Mammary epithelial cell (primary cell): ENCODE measurements around the gene RPL15.

ENCODE experiments used
- EZH2 ChIP-seq: IDR thresholded peaks from 2 replicates; pipeline ENCODE4 v1.6.1; 2012; ENCODE audit warnings: low read length, inconsistent platforms, borderline replicate concordance
- TF ChIP-seq, protein P1 (sequence below), 2 donors: IDR thresholded peaks in 1 of 2; conservative IDR thresholded peaks in 1 of 2; 2 replicates each; pipeline ENCODE4 v1.5.1; 2011 to 2012; ENCODE audit warnings: inconsistent platforms in 2 of 2, low read length in 2 of 2, mild to moderate bottlenecking in 2 of 2, control low read depth in 1 of 2, low read depth in 1 of 2; ENCODE audit not compliant: insufficient read depth in 1 of 2; ENCODE audit errors: extremely low read depth in 1 of 2

DNA sequence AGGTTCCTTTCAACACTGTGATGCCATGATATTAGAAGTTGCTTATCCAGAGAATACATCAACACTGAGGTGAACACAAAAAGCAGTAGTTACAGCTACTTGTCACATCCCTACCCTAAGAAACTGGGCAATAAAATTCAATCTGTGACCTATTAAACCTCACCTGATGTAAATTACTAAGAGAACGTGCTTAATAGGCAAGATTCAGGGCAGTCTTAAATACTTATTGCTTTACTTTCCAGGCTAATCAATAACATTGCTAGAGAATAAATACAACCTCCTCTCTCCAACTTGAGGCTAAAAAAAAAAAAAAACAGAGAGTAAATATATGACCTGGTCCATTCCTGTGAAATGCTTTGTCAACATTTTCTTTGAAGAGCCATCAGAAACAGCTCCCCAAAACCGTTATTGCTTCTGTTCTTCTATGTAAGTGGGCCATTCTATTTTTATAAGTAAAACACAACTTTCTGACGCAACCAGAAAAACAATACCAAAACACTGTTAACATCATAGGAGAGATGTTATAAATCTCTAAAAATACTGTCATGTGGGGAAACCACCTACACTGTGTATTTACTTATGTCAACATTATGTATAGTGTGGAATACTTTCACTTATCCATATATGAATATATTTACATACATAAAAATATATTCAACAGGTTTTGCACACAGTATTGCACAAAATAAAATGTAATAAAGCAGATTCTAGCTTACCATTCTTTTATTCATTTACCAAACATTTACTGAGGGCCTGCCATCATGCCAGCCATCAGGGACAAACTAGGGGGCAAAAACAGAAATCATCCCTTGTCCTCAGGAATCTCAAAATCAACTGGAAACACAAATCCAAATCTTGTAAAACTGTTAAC lies 2.8 kb upstream of the RPL15 start:
- TF ChIP-seq EZH2 = no peak
- TF ChIP-seq, protein P1, sequence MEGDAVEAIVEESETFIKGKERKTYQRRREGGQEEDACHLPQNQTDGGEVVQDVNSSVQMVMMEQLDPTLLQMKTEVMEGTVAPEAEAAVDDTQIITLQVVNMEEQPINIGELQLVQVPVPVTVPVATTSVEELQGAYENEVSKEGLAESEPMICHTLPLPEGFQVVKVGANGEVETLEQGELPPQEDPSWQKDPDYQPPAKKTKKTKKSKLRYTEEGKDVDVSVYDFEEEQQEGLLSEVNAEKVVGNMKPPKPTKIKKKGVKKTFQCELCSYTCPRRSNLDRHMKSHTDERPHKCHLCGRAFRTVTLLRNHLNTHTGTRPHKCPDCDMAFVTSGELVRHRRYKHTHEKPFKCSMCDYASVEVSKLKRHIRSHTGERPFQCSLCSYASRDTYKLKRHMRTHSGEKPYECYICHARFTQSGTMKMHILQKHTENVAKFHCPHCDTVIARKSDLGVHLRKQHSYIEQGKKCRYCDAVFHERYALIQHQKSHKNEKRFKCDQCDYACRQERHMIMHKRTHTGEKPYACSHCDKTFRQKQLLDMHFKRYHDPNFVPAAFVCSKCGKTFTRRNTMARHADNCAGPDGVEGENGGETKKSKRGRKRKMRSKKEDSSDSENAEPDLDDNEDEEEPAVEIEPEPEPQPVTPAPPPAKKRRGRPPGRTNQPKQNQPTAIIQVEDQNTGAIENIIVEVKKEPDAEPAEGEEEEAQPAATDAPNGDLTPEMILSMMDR (conservative IDR thresholded peaks at IDR 0.05 in 1 of 2, IDR thresholded peaks at IDR 0.05 in 1 of 2; ENCODE audit: extremely low read depth in 1 of 2, insufficient read depth in 1 of 2, low read depth in 1 of 2, low read length in 2 of 2) = no peak
